ENCODE measurements around the gene PHLPP1. TPM values are rescaled to one million over a fixed set of nuclear protein-coding genes. Genes with fewer than 3 reads are reported as not detected.

The PHLPP1 gene
- total RNA-seq, 1 experiment from 2014 or later, result 14.1 TPM

- Histone ChIP-seq H3K27ac (ENCODE audit: low read length) (no peak overlapping the region), H3K4me3 (ENCODE audit: low read length) (no peak overlapping the region), H3F3A (ENCODE audit: low read length, unreplicated experiment) (no peaks in the 10 kb centered on the region), H3K4me2 (ENCODE audit: low read length) (no peak overlapping the region), H3K4me1 (ENCODE audit: insufficient read depth, low read length) (no peaks in the 10 kb centered on the region), H3K9me2 (replicated peaks; ENCODE audit: low read length) (no peaks in the 10 kb centered on the region), H3K79me2 (ENCODE audit: low read length) (no peaks in the 10 kb centered on the region), H4K20me1 (ENCODE audit: low read length) (no peaks in the 10 kb centered on the region), H2AFZ (ENCODE audit: low read length) (no peak overlapping the region), H3K9me3 (ENCODE audit: low read length) (no peaks in the 10 kb centered on the region), H3K36me3 (ENCODE audit: low read depth, low read length) (no peaks in the 10 kb centered on the region), H3K9ac (ENCODE audit: low read length) (no peak overlapping the region), H3K27me3 (ENCODE audit: low read length) (peaks cover 72% of the 10 kb centered on the region)
- CTCF ChIA-PET, result interaction anchor here (0.7 to 2.1 kb wide), 2 partner anchors 306 to 490 kb away, joined by 4 to 8 read pairs; no protein-coding TSS in a partner anchor
- DNase-seq (no peak), ATAC-seq (no peak)
- BruUV-seq (replicated peaks), result no TSS peak
- TF ChIP-seq CTCF (conservative IDR thresholded peaks at IDR 0.05; ENCODE audit: low read depth, low read length) (no peak), EZH2 (IDR thresholded peaks at IDR 0.05; ENCODE audit: low read length, unreplicated experiment) (no peak), EZH2phosphoT487 (IDR thresholded peaks at IDR 0.05; ENCODE audit: borderline replicate concordance, low read length) (no peak)
- POLR2A ChIA-PET (ENCODE audit: unreplicated experiment), result no interaction called here
- intact Hi-C loops (cut with micrococcal nuclease), result loop anchor here (2.0 to 10.0 kb wide), 5 partner anchors 55 to 828 kb away; no protein-coding TSS in a partner anchor
Observed at GRCh38 chr18:63017076-63017475, 301.7 kb downstream of the PHLPP1 start.

GRCh38 chr18:63017977-63018376 is 302.6 kb downstream of the PHLPP1 start:
- Histone ChIP-seq H3K27me3 (ENCODE audit: low read length) (peaks cover 63% of the 10 kb centered on the region), H3K79me2 (ENCODE audit: low read length) (no peaks in the 10 kb centered on the region), H3F3A (ENCODE audit: low read length, unreplicated experiment) (no peaks in the 10 kb centered on the region), H3K36me3 (ENCODE audit: low read depth, low read length) (no peaks in the 10 kb centered on the region), H2AFZ (ENCODE audit: low read length) (no peak overlapping the region), H3K4me1 (ENCODE audit: insufficient read depth, low read length) (no peaks in the 10 kb centered on the region), H3K4me2 (ENCODE audit: low read length) (no peak overlapping the region), H3K27ac (ENCODE audit: low read length) (no peak overlapping the region), H3K9ac (ENCODE audit: low read length) (no peak overlapping the region), H3K9me2 (replicated peaks; ENCODE audit: low read length) (no peaks in the 10 kb centered on the region), H4K20me1 (ENCODE audit: low read length) (no peaks in the 10 kb centered on the region), H3K4me3 (ENCODE audit: low read length) (no peak overlapping the region), H3K9me3 (ENCODE audit: low read length) (no peaks in the 10 kb centered on the region)
- TF ChIP-seq EZH2 (IDR thresholded peaks at IDR 0.05; ENCODE audit: low read length, unreplicated experiment) (no peak), CTCF (conservative IDR thresholded peaks at IDR 0.05; ENCODE audit: low read depth, low read length) (no peak), EZH2phosphoT487 (IDR thresholded peaks at IDR 0.05; ENCODE audit: borderline replicate concordance, low read length) (no peak)
- ChIA-PET CTCF (interaction anchor here (0.9 to 2.1 kb wide), 2 partner anchors 168 to 305 kb away, joined by 3 to 8 read pairs; no protein-coding TSS in a partner anchor), POLR2A (ENCODE audit: unreplicated experiment) (no interaction called here)
- DNase-seq (no peak), ATAC-seq (no peak)
- intact Hi-C loops (cut with micrococcal nuclease), result loop anchor here (2.0 to 10.0 kb wide), 5 partner anchors 54 to 827 kb away; no protein-coding TSS in a partner anchor
- BruUV-seq (replicated peaks), result no TSS peak

- Histone ChIP-seq H4K20me1 (ENCODE audit: low read length) (no peaks in the 10 kb centered on the region), H3K27me3 (ENCODE audit: low read length) (peaks cover 35% of the 10 kb centered on the region), H3K36me3 (ENCODE audit: low read depth, low read length) (no peaks in the 10 kb centered on the region), H3K27ac (ENCODE audit: low read length) (no peak overlapping the region), H3K4me1 (ENCODE audit: insufficient read depth, low read length) (no peaks in the 10 kb centered on the region), H3K79me2 (ENCODE audit: low read length) (no peaks in the 10 kb centered on the region), H3K4me2 (ENCODE audit: low read length) (no peak overlapping the region), H3K4me3 (ENCODE audit: low read length) (no peak overlapping the region), H3K9ac (ENCODE audit: low read length) (no peak overlapping the region), H3F3A (ENCODE audit: low read length, unreplicated experiment) (no peaks in the 10 kb centered on the region), H3K9me2 (replicated peaks; ENCODE audit: low read length) (no peaks in the 10 kb centered on the region), H3K9me3 (ENCODE audit: low read length) (no peaks in the 10 kb centered on the region), H2AFZ (ENCODE audit: low read length) (no peak overlapping the region)
- intact Hi-C loops (cut with micrococcal nuclease), result no loop called here
- POLR2A ChIA-PET (ENCODE audit: unreplicated experiment), result no interaction called here
- TF ChIP-seq EZH2 (IDR thresholded peaks at IDR 0.05; ENCODE audit: low read length, unreplicated experiment) (no peak), CTCF (conservative IDR thresholded peaks at IDR 0.05; ENCODE audit: low read depth, low read length) (peak; percentile 48), EZH2phosphoT487 (IDR thresholded peaks at IDR 0.05; ENCODE audit: borderline replicate concordance, low read length) (no peak)
- no TSS peak for BruUV-seq (replicated peaks)
- ATAC-seq, result no peak
- DNase-seq, result no peak
- CTCF ChIA-PET, result no interaction called here
Observed at GRCh38 chr18:63022429-63023022, 307.2 kb downstream of the PHLPP1 start.

Measured in PC-3 (cell line).